SK-N-SH treated with all-trans-retinoic acid at 6 μM for 48 hours (cell line): ENCODE data around the gene HMOX1.

Experiments used
- ARNTL ChIP-seq: fragments of 450-650 bp; formaldehyde crosslinking; IDR thresholded peaks from 2 replicates; pipeline ENCODE4 v1.5.0; 2020; ENCODE audit warnings: low read depth, mild to moderate bottlenecking, moderate library complexity, borderline replicate concordance
- CREB5 ChIP-seq: fragments of 250-450 bp; sonication (Bioruptor Pico); IDR thresholded peaks from 2 replicates; pipeline ENCODE4 v1.5.1; 2020; ENCODE audit warnings: low read depth, mild to moderate bottlenecking, moderate library complexity
- CSDC2 ChIP-seq: fragments of 250-450 bp; sonication (Bioruptor Pico); IDR thresholded peaks from 2 replicates; pipeline ENCODE4 v1.5.0; 2020; ENCODE audit warnings: mild to moderate bottlenecking, moderate library complexity
- OSR1 ChIP-seq: fragments of 250-450 bp; sonication (Bioruptor Pico); IDR thresholded peaks from 2 replicates; pipeline ENCODE4 v1.8.0; 2022; ENCODE audit warnings: moderate library complexity, mild to moderate bottlenecking, inconsistent platforms
- PATZ1 ChIP-seq: fragments of 250-450 bp; sonication (Bioruptor Pico); IDR thresholded peaks from 2 replicates; pipeline ENCODE4 v1.8.0; 2020; ENCODE audit warnings: mild to moderate bottlenecking, moderate library complexity, borderline replicate concordance
- POU6F1 ChIP-seq: fragments of 250-450 bp; sonication (Bioruptor Pico); IDR thresholded peaks from 2 replicates; pipeline ENCODE4 v1.8.0; 2021; ENCODE audit warnings: low read depth, mild to moderate bottlenecking, moderate library complexity, borderline replicate concordance
- RARB ChIP-seq: fragments of 250-450 bp; sonication (Bioruptor Pico); IDR thresholded peaks from 2 replicates; pipeline ENCODE4 v1.8.0; 2021; ENCODE audit warnings: mild to moderate bottlenecking, moderate library complexity
- SNAI2 ChIP-seq: fragments of 250-450 bp; sonication (Bioruptor Pico); IDR thresholded peaks from 2 replicates; pipeline ENCODE4 v1.5.0; 2020; ENCODE audit warnings: mild to moderate bottlenecking, moderate library complexity
- TCF4 ChIP-seq: fragments of 250-450 bp; sonication (Bioruptor Pico); IDR thresholded peaks from 2 replicates; pipeline ENCODE4 v1.8.0; 2021; ENCODE audit warnings: mild to moderate bottlenecking, moderate library complexity, borderline replicate concordance
- TOX ChIP-seq: fragments of 250-450 bp; sonication (Bioruptor Pico); IDR thresholded peaks from 2 replicates; pipeline ENCODE4 v1.8.0; 2021; ENCODE audit warnings: mild to moderate bottlenecking, moderate library complexity, borderline replicate concordance
- TSHZ2 ChIP-seq: fragments of 250-450 bp; sonication (Bioruptor Pico); IDR thresholded peaks from 2 replicates; pipeline ENCODE4 v1.5.0; 2020; ENCODE audit warnings: mild to moderate bottlenecking, moderate library complexity
- ZFP3 ChIP-seq: fragments of 250-450 bp; sonication (Bioruptor Pico); IDR thresholded peaks from 2 replicates; pipeline ENCODE4 v1.5.0; 2020; ENCODE audit warnings: mild to moderate bottlenecking, moderate library complexity
- ZFP30 ChIP-seq: fragments of 450-650 bp; formaldehyde crosslinking; IDR thresholded peaks from 2 replicates; pipeline ENCODE4 v1.5.0; 2022; ENCODE audit warnings: mild to moderate bottlenecking, moderate library complexity

- TF ChIP-seq ARNTL (CRISPR knock-in tag), result no peak
- TF ChIP-seq ZFP3 (CRISPR knock-in tag), result no peak
- no peak for TF ChIP-seq TSHZ2 (CRISPR knock-in tag)
- no peak for TF ChIP-seq PATZ1 (CRISPR knock-in tag)
- no peak for TF ChIP-seq ZFP30 (CRISPR knock-in tag)
- no peak for TF ChIP-seq RARB (CRISPR knock-in tag)
- no peak for TF ChIP-seq POU6F1 (CRISPR knock-in tag)
- TF ChIP-seq OSR1 (CRISPR knock-in tag), result no peak
- TF ChIP-seq TOX, result no peak
- no peak for TF ChIP-seq SNAI2 (CRISPR knock-in tag)
- TF ChIP-seq TCF4 (CRISPR knock-in tag), result no peak
- no peak for TF ChIP-seq CSDC2 (CRISPR knock-in tag)
- TF ChIP-seq CREB5 (CRISPR knock-in tag), result no peak
Observed at GRCh38 chr22:35436421-35436820, 55.5 kb downstream of the HMOX1 start.
